ENCODE measurements around the gene CGB1. TPM values are rescaled to one million over a fixed set of nuclear protein-coding genes. Genes with fewer than 3 reads are reported as not detected.
"Not testable (repeated sequence)": the region's sequence is repeated elsewhere in the genome, so short reads cannot be mapped to it uniquely, and the experiment has no call there.

CGB1 gene
- not detected for total RNA-seq
- long read RNA-seq, result 0 reads

GRCh38 chr19:49036815-49037214 lies at the start of gene CGB1:
Gene CGB1 (minus strand): TSS chr19:49036895. CDS start chr19:49036711, 184 bp downstream.
- intact Hi-C loops (cut with DNase I); DNase-seq; ATAC-seq (ENCODE audit: poor library complexity): not testable (repeated sequence)

DNA sequence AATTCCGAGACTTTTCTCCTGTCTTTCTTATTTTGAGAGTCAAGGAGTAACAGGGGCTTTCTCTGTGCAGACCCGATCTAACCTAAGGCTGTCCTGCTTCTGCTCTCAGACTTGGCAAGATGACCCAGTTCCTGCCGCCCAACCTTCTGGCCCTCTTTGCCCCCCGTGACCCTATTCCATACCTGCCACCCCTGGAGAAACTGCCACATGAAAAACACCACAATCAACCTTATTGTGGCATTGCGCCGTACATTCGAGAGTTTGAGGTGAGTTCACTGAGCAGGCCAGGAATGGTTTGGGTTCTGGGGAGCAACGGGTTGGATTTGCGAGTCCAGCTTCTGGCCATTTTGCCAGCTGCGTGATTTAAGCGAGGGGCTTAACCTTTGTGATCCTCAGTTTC lies 49.6 kb upstream of the CGB1 start:
- intact Hi-C loops (cut with DNase I), result no loop called here
- DNase-seq (no peak), ATAC-seq (ENCODE audit: poor library complexity) (no peak)

- no peak for ATAC-seq (ENCODE audit: poor library complexity)
- no peak for DNase-seq
- intact Hi-C loops (cut with DNase I), result no loop called here
Measured at GRCh38 chr19:49085868-49086232, 49.2 kb upstream of the CGB1 start.

GRCh38 chr19:49085020-49085867 lies 48.5 kb upstream of the CGB1 start, which contains the start of gene SNRNP70:
Gene SNRNP70 (plus strand): TSS chr19:49085451. CDS start chr19:49086415, 964 bp downstream.
- peak; percentile 98 for ATAC-seq (ENCODE audit: poor library complexity)
- peak; percentile 100 for DNase-seq
- intact Hi-C loops (cut with DNase I), result no loop called here

- ATAC-seq (ENCODE audit: poor library complexity) (no peak), DNase-seq (no peak)
- intact Hi-C loops (cut with DNase I), result no loop called here
Measured at GRCh38 chr19:49084206-49085019, 47.7 kb upstream of the CGB1 start.

- no peak for ATAC-seq (ENCODE audit: poor library complexity)
- no peak for DNase-seq
- intact Hi-C loops (cut with DNase I), result no loop called here
Measured at GRCh38 chr19:49081273-49081672, 44.6 kb upstream of the CGB1 start.

DNA sequence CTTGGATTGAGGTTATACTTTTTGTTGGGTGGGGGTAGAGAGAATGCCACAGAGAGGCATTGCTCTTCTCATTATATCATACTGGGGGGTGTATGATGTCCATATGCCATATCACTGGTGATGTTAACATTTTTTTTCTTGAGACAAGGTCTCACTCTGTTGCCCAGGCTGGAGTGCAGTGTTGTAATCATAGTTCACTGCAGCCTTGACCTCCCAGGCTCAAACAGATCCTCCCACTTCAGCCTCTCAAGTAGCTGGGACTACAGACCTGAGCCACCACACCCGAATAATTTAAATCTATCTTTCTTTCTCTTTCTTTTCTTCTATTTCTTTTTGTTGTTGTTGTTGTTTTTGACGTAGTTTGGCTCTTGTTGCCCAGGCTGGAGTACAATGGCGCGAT lies 43.7 kb upstream of the CGB1 start:
- no peak for DNase-seq
- ATAC-seq (ENCODE audit: poor library complexity), result no peak
- intact Hi-C loops (cut with DNase I), result no loop called here

DNA sequence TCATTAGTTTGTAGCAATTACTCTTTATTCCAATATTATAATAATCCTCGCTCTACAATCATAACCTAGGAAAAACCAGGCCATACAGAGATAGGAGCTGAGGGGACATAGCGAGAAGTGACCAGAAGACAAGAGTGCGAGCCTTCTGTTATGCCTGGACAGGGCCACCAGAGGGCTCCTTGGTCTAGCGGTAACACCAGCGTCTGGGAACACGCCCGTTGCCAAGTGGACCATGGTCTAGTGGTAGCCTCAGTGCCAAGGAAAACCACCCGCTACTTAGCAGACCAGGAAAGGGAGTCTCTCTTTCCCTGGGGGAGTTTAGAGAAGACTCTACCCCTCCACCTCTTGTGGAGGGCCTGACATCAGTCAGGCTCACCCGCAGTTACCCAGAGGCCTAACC lies 38.2 kb upstream of the CGB1 start:
- ATAC-seq (ENCODE audit: poor library complexity) (peak; percentile 69), DNase-seq (peak; percentile 83)
- intact Hi-C loops (cut with DNase I), result not testable (repeated sequence)

- peak; percentile 65 for ATAC-seq (ENCODE audit: poor library complexity)
- intact Hi-C loops (cut with DNase I), result no loop called here
Measured at GRCh38 chr19:49073514-49074378, 37.1 kb upstream of the CGB1 start.

GRCh38 chr19:49071860-49072547 lies 35.3 kb upstream of the CGB1 start:
- ATAC-seq (ENCODE audit: poor library complexity), result no peak
- no peak for DNase-seq
- intact Hi-C loops (cut with DNase I), result no loop called here

More at GRCh38 chr19:49073514-49074378, 37.1 kb upstream of the CGB1 start:
- DNase-seq, result no peak

- no peak for DNase-seq
- intact Hi-C loops (cut with DNase I), result no loop called here
- ATAC-seq (ENCODE audit: poor library complexity), result no peak
Measured at GRCh38 chr19:49070416-49070815, 33.7 kb upstream of the CGB1 start.

DNA sequence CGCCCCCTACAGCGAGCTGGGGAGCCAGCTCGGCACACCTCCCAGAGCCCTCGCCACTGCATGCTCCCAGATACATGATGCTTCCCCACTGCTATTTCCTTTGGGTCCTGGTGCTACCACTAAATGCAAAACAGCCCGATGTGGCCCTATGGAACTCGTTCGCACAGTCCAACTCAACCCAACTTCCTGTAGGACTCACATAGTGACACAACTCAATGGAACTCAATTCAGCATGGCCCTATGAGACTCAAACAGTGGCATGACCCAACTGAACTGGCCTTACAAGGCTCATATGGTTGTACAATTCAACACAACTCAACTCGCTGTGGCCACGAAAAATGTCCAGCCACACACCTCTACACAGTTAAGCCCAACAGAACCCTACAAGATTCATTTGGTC lies 32.3 kb upstream of the CGB1 start:
- no peak for ATAC-seq (ENCODE audit: poor library complexity)
- intact Hi-C loops (cut with DNase I), result no loop called here

GRCh38 chr19:49067554-49067953 lies 30.9 kb upstream of the CGB1 start:
- intact Hi-C loops (cut with DNase I), result no loop called here
- DNase-seq (no peak), ATAC-seq (ENCODE audit: poor library complexity) (no peak)

More for the DNA sequence above, 32.3 kb upstream of the CGB1 start:
- DNase-seq, result no peak

DNA sequence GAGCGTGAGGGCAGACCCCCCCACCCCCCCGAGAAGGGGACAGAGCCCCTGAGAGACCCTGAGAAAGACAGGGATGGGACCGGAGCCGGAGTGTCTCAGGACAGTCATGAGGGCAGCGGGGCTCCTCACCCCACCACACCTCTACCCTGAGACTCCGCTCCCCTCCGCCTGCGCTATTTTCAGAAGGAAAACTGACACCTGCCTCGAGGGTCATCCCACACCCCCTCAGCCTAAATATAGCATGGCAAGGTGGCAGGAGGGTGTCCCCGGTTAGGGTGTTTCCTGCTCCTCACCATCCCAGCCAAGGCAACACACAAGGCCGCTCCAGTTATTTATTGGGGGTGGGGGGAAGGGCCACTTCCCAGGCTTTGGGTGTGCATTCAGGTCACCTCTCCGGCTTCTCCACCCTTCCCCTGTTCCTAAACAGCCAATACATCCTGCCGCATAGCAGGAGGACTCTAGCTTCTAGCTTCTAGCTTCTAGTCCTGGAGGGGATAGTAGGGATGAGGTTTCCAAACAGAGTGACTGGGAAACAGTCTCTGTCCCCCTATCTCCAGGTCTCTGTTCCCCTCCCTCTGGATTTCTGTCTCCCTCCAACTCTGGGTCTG lies 29.3 kb upstream of the CGB1 start:
- no peak for DNase-seq
- ATAC-seq (ENCODE audit: poor library complexity), result no peak
- intact Hi-C loops (cut with DNase I), result no loop called here

DNA sequence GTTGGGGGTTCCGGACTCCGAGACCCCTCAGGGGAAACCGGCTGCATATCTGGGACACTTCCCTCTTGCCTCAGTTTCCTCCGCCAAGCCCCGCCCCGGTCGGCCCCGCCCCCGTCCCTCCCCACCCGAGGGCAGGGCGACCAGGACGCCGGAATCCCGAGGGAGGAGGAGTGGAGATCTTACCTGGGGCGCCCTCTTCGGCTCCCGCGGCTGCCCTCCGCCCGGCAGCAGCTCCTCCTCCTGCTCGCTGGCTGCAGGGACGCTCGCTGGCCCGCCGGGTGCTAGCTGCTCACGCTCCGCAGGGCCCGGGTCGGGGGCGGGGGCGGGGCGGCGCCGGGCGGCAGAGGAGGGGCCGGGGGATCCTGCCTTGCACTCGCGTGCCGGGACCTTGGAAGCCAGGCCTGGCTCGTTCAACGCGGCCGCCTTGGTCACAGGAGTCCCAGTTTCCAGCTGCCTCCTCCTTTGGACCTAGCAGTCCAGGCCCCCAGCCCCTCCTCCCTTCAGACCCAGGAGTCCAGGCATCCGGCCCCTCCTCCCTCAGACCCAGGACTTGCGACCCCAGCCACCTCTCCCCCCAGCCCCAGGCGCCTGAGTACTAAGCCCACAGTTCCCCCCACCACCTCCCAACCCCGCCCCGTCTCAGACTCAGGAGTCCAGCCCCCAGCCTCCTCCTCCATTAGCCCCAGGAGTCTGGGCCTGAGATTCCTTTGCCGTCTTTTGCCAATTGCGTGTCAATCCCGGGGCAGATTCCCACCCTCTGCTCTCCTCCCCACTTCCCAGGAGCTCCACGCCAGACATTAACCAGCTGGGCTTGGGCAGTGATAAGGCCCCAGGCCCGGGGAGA lies 28.3 kb upstream of the CGB1 start, which contains the start of gene NTF4:
NTF4 (minus strand) TSS at position 51 of the 844 bp plus-strand sequence. CDS start 2,821 bp downstream, outside the sequence.
- intact Hi-C loops (cut with DNase I), result no loop called here
- peak; percentile 44 for DNase-seq
- ATAC-seq (ENCODE audit: poor library complexity), result peak; percentile 54

- intact Hi-C loops (cut with DNase I), result no loop called here
- DNase-seq, result no peak
- no peak for ATAC-seq (ENCODE audit: poor library complexity)
Measured at GRCh38 chr19:49064029-49064629, 27.4 kb upstream of the CGB1 start.
